HepG2 (cell line): Measurements from ENCODE around the gene GADD45GIP1. TPM values are rescaled to one million over a fixed set of nuclear protein-coding genes. Genes with fewer than 3 reads are reported as not detected.

Experiments
- ATAC-seq: fragments of 200-7000 bp; cut with Tn5 transposase; 3 replicates; pipeline ENCODE4 v1.9.1; 2020; ENCODE audit warnings: mild to moderate bottlenecking, moderate library complexity
- BruUV-seq: library from RNA; stranded (reverse); fragments of 400-500 nt; replicated peaks from 2 replicates; lab custom pipeline; 2021; lab: Mats Ljungman, UMichigan
- CTCF ChIA-PET: fragments of 300-600 bp; formaldehyde crosslinking; extraction: SDS; loops from one replicate; lab custom pipeline; 2021; ENCODE audit warnings: low total read pairs, inconsistent platforms, low intra/inter-chr PET ratio; lab: Yijun Ruan, JAX
- POLR2A ChIA-PET: fragments of 350-600 bp; sonication (Branson Sonifier 250); formaldehyde crosslinking; loops from one replicate; lab custom pipeline; 2020; ENCODE audit warnings: antibody characterized with exemption, inconsistent platforms; lab: Yijun Ruan, JAX
- DNase-seq: peaks from one replicate; pipeline ENCODE4 v3.0.0-alpha.2; 2015; ENCODE audit warnings: low spot score
- FAIRE-seq: peaks from 3 replicates; lab custom pipeline; 2011; peaks lifted over from hg19 to GRCh38; lab: Jason Lieb, UNC
- H2AFZ ChIP-seq: one replicate; pipeline ENCODE4 v1.6.1; 2011; ENCODE audit warnings: low read length, inconsistent platforms
- H3K27ac ChIP-seq: fragments of 300-600 bp; 3 replicates; pipeline ENCODE4 v1.8.0; 2011; ENCODE audit warnings: mixed run types, mild to moderate bottlenecking, mixed read lengths, low read length, inconsistent platforms; ENCODE audit not compliant: insufficient read depth; ENCODE audit errors: extremely low read length
- H3K27me3 ChIP-seq, 2 experiments: fragments of 200-600 bp in 1 of 2; 2 replicates in 1 of 2; 3 replicates in 1 of 2; pipeline versions ENCODE4 v1.6.0 to v1.8.0; 2011; ENCODE audit warnings: low read length in 2 of 2, mild to moderate bottlenecking in 2 of 2, moderate library complexity in 2 of 2, inconsistent platforms in 1 of 2; ENCODE audit not compliant: insufficient read depth in 2 of 2, control insufficient read depth in 1 of 2
- H3K36me3 ChIP-seq, 2 experiments: fragments of 200-600 bp in 1 of 2; replicated peaks in 1 of 2; 2 replicates in 1 of 2; 3 replicates in 1 of 2; pipeline versions ENCODE4 v1.5.1 to v1.8.0; 2011; ENCODE audit warnings: low read length in 2 of 2, inconsistent platforms in 1 of 2; ENCODE audit not compliant: insufficient read depth in 2 of 2, control insufficient read depth in 1 of 2
- H3K4me1 ChIP-seq: 2 replicates; pipeline ENCODE4 v1.5.1; 2012; ENCODE audit warnings: low read length, inconsistent platforms; ENCODE audit not compliant: insufficient read depth
- H3K4me2 ChIP-seq: 2 replicates; pipeline ENCODE4 v1.6.0; 2011; ENCODE audit warnings: low read depth, low read length, inconsistent platforms
- H3K4me3 ChIP-seq, 3 experiments: fragments of 200-600 bp in 1 of 3; sonication (generic), shearing (Covaris generic) in 1 of 3; replicated peaks in 1 of 3; 2 replicates each; pipeline ENCODE4 v1.5.1; 2011 to 2016; ENCODE audit warnings: low read length in 3 of 3, inconsistent platforms in 2 of 3, low read depth in 2 of 3, mild to moderate bottlenecking in 2 of 3, control low read depth in 1 of 3, mixed read lengths in 1 of 3; ENCODE audit not compliant: insufficient read depth in 1 of 3
- H3K79me2 ChIP-seq: one replicate; pipeline ENCODE4 v1.6.1; 2011; ENCODE audit warnings: low read length, inconsistent platforms; ENCODE audit not compliant: insufficient read depth
- H3K9ac ChIP-seq: 2 replicates; pipeline ENCODE4 v1.6.0; 2011; ENCODE audit warnings: mild to moderate bottlenecking, low read depth, low read length, inconsistent platforms; ENCODE audit not compliant: insufficient read depth
- H3K9me3 ChIP-seq: 2 replicates; pipeline ENCODE4 v1.5.1; 2012; ENCODE audit warnings: mild to moderate bottlenecking, low read length
- H4K20me1 ChIP-seq: 2 replicates; pipeline ENCODE4 v1.6.0; 2011; ENCODE audit warnings: inconsistent platforms, mild to moderate bottlenecking, low read length, moderate library complexity; ENCODE audit not compliant: insufficient read depth
- GATA4 ChIP-seq: sonication (generic); IDR thresholded peaks from 2 replicates; pipeline ENCODE4 v1.6.1; 2016; ENCODE audit warnings: antibody characterized with exemption, low read depth, borderline replicate concordance
- KDM2A ChIP-seq: sonication (generic); formaldehyde crosslinking; IDR thresholded peaks from 2 replicates; pipeline ENCODE4 v1.4.0; 2020; ENCODE audit warnings: low read depth, missing genetic modification reagents, borderline replicate concordance
- NBN ChIP-seq: fragments of 450-650 bp; conservative IDR thresholded peaks from 2 replicates; pipeline ENCODE4 v1.6.1; 2017
- SRSF4 ChIP-seq: fragments of 200-400 bp; formaldehyde crosslinking; IDR thresholded peaks from one replicate; pipeline ENCODE4 v1.6.1; 2018; ENCODE audit warnings: mild to moderate bottlenecking, low read depth, low read length, moderate library complexity; ENCODE audit not compliant: poor library complexity, severe bottlenecking
- TOE1 ChIP-seq: sonication (generic); formaldehyde crosslinking; IDR thresholded peaks from 2 replicates; pipeline ENCODE4 v1.4.0; 2020; ENCODE audit warnings: mild to moderate bottlenecking, missing genetic modification reagents
- ZMAT3 ChIP-seq: sonication (generic); formaldehyde crosslinking; conservative IDR thresholded peaks from 2 replicates; pipeline ENCODE4 v1.7.0; 2021; ENCODE audit warnings: missing genetic modification reagents
- ZNF564 ChIP-seq: sonication (generic); formaldehyde crosslinking; IDR thresholded peaks from 2 replicates; pipeline ENCODE4 v1.8.1; 2023; ENCODE audit warnings: mild to moderate bottlenecking, missing genetic modification reagents
- WGBS: methylation state at CpG from one replicate; pipeline ENCODE4 v1.1.6; 2017; ENCODE audit warnings: low lambda C conversion rate; 5-methylcytosine and 5-hydroxymethylcytosine counted together
- in situ Hi-C: cut with HindIII; loops from 2 replicates; pipeline ENCODE4 v1.10.0; 2017; ENCODE audit warnings: low pct_unique_long_range_greater_than_20kb; ENCODE audit not compliant: extremely low pct_ligation_motif_present
- intact Hi-C: fragments of 100-400 bp; cut with micrococcal nuclease; formaldehyde crosslinking; loops from one replicate; pipeline ENCODE4 v1.10.0; 2022; ENCODE audit not compliant: unreplicated experiment
- polyA plus RNA-seq, 8 experiments: library from polyadenylated mRNA; depleted of rRNA in 3 of 8; stranded (reverse) in 7 of 8; unstranded in 1 of 8; fragments of >200 nt; fragmentation: Illumina TruSeq in 4 of 8; extraction: Trizol in 4 of 8; gene quantifications; 2 replicates each; pipeline versions ENCODE4 v1.2.1 to v1.2.3, GENCODE V29; 2011 to 2016; ENCODE audit warnings: low read depth in 4 of 8, missing spikeins in 1 of 8, mixed read lengths in 1 of 8; ENCODE audit not compliant: insufficient read depth in 1 of 8
- total RNA-seq, 5 experiments: library from RNA; depleted of rRNA; stranded (reverse); fragments of >200 nt; fragmentation: Illumina TruSeq; extraction: Trizol; gene quantifications; 2 replicates each; pipeline ENCODE4 v1.2.3, GENCODE V29; 2016; ENCODE audit warnings: low read depth in 1 of 5
- TF ChIP-seq, protein P1 (sequence below), 2 experiments: sonication (generic) in 1 of 2; formaldehyde crosslinking in 1 of 2; IDR thresholded peaks; 2 replicates each; pipeline versions ENCODE4 v1.5.1 to v1.6.1; 2011 to 2020; ENCODE audit warnings: borderline replicate concordance in 1 of 2, low read depth in 1 of 2, low read length in 1 of 2, mild to moderate bottlenecking in 1 of 2, missing genetic modification reagents in 1 of 2, moderate library complexity in 1 of 2
- TF ChIP-seq, protein P2 (sequence below): sonication (generic); formaldehyde crosslinking; IDR thresholded peaks from one replicate; pipeline ENCODE4 v1.5.1; 2020; ENCODE audit warnings: mild to moderate bottlenecking, missing genetic modification reagents; ENCODE audit errors: not compliant biosample characterization
- TF ChIP-seq, protein P3 (sequence below): sonication (generic); formaldehyde crosslinking; IDR thresholded peaks from 2 replicates; pipeline ENCODE4 v1.5.1; 2020; ENCODE audit warnings: missing genetic modification reagents, mild to moderate bottlenecking, borderline replicate concordance

GADD45GIP1 gene
- total and polyA plus RNA-seq, 2 of the 13 experiments (the other 11 are each of a cell fraction or from before 2014, with no cell fraction given) = 24.6 to 30.7 TPM

DNA sequence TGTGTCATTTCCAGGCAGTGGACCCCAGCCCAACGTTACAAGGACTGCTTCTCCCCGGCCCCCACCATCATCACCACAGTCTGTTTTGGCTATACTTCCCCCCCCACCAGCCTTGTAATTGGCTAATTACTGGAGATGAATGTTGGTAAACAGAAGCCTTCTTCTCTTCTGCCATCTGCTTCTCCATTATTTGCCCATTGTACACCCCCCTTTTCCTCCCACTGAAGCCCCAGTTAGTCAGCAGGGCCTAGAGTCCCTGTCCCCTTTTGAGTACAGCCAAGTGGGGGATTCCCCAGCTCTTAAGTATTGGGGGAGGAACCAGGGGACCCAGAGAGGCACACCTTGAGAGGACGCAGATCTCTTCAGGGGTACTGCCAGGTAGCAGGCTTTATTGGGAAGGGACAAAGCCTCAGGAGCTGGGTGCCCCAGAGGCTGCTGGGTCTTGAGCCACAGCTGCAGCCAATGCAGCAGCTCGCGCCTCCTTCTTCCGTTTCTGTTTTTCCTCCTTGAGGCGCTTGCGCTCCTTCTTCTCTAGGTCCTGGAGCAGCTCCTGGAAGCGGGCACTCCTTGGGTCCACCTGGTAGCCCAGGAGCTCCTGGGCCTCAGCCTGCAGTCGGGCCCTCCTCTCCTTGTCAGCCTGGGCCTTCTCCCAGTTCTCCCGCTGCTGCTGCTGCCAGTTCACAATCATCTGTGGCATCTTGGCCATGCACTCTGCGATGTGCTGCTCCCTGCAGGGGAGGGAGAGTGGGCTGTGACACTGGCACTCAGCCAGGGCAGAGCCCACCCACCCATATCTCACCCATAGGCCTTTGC is 3.0 kb downstream of the GADD45GIP1 start:
- POLR2A ChIA-PET = interaction anchor here (1.3 to 3.9 kb wide), 3 partner anchors 8 to 22 kb away, joined by 3 to 25 read pairs (median 4); partner anchors contain the start of gene RAD23A
- Histone ChIP-seq H3K4me1 (peaks cover 23% of the 10 kb centered on the region), H3K36me3 (peaks cover 22 to 41% of the 10 kb centered on the region in 2 experiments; a peak in 4 of 5 replicates), H4K20me1 (no peaks in the 10 kb centered on the region), H3K79me2 (peaks cover 24% of the 10 kb centered on the region), H3K9ac (no peak overlapping the region), H3K4me2 (no peak overlapping the region), H2AFZ (no peak overlapping the region), H3K4me3 (no peak overlapping the region), H3K9me3 (no peaks in the 10 kb centered on the region), H3K27ac (no peak overlapping the region), H3K27me3 (no peaks in the 10 kb centered on the region)
- no TSS peak for BruUV-seq
- CTCF ChIA-PET = no interaction called here
- 87% methylated on average over 11 of the region's 12 CpGs for WGBS
- intact Hi-C loops = no loop called here
- FAIRE-seq (no peak), ATAC-seq (no peak), DNase-seq (no peak)
- in situ Hi-C loops = no loop called here
- TF ChIP-seq, protein P1, sequence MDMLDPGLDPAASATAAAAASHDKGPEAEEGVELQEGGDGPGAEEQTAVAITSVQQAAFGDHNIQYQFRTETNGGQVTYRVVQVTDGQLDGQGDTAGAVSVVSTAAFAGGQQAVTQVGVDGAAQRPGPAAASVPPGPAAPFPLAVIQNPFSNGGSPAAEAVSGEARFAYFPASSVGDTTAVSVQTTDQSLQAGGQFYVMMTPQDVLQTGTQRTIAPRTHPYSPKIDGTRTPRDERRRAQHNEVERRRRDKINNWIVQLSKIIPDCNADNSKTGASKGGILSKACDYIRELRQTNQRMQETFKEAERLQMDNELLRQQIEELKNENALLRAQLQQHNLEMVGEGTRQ (IDR thresholded peaks at IDR 0.05; ENCODE audit: low read depth, low read length) = no peak
- TF ChIP-seq, protein P1 (CRISPR knock-in tag; IDR thresholded peaks at IDR 0.05; ENCODE audit: borderline replicate concordance) = no peak
- TF ChIP-seq TOE1 (CRISPR knock-in tag) = no peak
- TF ChIP-seq, protein P2, sequence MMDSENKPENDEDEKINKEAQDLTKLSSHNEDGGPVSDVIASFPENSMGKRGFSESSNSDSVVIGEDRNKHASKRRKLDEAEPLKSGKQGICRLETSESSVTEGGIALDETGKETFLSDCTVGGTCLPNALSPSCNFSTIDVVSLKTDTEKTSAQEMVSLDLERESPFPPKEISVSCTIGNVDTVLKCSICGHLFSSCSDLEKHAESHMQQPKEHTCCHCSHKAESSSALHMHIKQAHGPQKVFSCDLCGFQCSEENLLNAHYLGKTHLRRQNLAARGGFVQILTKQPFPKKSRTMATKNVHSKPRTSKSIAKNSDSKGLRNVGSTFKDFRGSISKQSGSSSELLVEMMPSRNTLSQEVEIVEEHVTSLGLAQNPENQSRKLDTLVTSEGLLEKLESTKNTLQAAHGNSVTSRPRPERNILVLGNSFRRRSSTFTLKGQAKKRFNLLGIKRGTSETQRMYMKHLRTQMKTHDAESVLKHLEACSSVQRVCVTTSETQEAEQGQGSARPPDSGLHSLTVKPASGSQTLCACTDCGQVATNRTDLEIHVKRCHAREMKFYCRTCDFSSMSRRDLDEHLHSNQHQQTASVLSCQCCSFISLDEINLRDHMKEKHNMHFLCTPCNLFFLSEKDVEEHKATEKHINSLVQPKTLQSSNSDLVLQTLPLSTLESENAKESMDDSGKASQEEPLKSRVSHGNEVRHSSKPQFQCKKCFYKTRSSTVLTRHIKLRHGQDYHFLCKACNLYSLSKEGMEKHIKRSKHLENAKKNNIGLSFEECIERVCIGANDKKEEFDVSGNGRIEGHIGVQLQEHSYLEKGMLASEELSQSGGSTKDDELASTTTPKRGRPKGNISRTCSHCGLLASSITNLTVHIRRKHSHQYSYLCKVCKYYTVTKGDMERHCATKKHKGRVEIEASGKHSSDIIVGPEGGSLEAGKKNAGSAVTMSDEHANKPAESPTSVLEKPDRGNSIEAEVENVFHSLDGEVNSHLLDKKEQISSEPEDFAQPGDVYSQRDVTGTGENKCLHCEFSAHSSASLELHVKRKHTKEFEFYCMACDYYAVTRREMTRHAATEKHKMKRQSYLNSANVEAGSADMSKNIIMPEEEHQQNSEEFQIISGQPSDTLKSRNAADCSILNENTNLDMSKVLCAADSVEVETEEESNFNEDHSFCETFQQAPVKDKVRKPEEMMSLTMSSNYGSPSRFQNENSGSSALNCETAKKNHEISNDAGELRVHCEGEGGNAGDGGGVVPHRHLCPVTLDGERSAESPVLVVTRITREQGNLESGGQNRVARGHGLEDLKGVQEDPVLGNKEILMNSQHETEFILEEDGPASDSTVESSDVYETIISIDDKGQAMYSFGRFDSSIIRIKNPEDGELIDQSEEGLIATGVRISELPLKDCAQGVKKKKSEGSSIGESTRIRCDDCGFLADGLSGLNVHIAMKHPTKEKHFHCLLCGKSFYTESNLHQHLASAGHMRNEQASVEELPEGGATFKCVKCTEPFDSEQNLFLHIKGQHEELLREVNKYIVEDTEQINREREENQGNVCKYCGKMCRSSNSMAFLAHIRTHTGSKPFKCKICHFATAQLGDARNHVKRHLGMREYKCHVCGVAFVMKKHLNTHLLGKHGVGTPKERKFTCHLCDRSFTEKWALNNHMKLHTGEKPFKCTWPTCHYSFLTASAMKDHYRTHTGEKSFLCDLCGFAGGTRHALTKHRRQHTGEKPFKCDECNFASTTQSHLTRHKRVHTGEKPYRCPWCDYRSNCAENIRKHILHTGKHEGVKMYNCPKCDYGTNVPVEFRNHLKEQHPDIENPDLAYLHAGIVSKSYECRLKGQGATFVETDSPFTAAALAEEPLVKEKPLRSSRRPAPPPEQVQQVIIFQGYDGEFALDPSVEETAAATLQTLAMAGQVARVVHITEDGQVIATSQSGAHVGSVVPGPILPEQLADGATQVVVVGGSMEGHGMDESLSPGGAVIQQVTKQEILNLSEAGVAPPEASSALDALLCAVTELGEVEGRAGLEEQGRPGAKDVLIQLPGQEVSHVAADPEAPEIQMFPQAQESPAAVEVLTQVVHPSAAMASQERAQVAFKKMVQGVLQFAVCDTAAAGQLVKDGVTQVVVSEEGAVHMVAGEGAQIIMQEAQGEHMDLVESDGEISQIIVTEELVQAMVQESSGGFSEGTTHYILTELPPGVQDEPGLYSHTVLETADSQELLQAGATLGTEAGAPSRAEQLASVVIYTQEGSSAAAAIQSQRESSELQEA (CRISPR knock-in tag) = no peak
- TF ChIP-seq ZNF564 (CRISPR knock-in tag) = no peak
- no peak for TF ChIP-seq SRSF4
- TF ChIP-seq NBN = no peak
- no peak for TF ChIP-seq ZMAT3 (CRISPR knock-in tag)
- no peak; the same call in 1 of the 2 replicates for TF ChIP-seq KDM2A (CRISPR knock-in tag)
- no peak for TF ChIP-seq GATA4
- TF ChIP-seq, protein P3, sequence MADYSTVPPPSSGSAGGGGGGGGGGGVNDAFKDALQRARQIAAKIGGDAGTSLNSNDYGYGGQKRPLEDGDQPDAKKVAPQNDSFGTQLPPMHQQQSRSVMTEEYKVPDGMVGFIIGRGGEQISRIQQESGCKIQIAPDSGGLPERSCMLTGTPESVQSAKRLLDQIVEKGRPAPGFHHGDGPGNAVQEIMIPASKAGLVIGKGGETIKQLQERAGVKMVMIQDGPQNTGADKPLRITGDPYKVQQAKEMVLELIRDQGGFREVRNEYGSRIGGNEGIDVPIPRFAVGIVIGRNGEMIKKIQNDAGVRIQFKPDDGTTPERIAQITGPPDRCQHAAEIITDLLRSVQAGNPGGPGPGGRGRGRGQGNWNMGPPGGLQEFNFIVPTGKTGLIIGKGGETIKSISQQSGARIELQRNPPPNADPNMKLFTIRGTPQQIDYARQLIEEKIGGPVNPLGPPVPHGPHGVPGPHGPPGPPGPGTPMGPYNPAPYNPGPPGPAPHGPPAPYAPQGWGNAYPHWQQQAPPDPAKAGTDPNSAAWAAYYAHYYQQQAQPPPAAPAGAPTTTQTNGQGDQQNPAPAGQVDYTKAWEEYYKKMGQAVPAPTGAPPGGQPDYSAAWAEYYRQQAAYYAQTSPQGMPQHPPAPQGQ (CRISPR knock-in tag) = no peak
